DOHH2 (cell line): ENCODE data around the gene NTF4.

Experiments
- CTCF ChIP-seq: fragments of 200-600 bp; sonication (generic); IDR thresholded peaks from one replicate; pipeline ENCODE4 v1.5.1; 2014; ENCODE audit warnings: antibody characterized with exemption, mild to moderate bottlenecking, low read depth, low read length; ENCODE audit not compliant: poor library complexity, severe bottlenecking
- EZH2phosphoT487 ChIP-seq: fragments of 200-600 bp; sonication (generic); IDR thresholded peaks from 2 replicates; pipeline ENCODE4 v1.6.1; 2017; ENCODE audit warnings: borderline replicate concordance, mild to moderate bottlenecking, antibody characterized with exemption, low read length, moderate library complexity, mixed read lengths

GRCh38 chr19:49014870-49015255 lies 49.8 kb downstream of the NTF4 start:
- TF ChIP-seq CTCF (no peak), EZH2phosphoT487 (no peak)
